SH-SY5Y (cell line): ENCODE data around the gene CST4.

Source experiments
- GATA2 ChIP-seq: IDR thresholded peaks from 2 replicates; pipeline ENCODE4 v1.6.1; 2011; ENCODE audit warnings: mild to moderate bottlenecking, low read depth, low read length
- GATA3 ChIP-seq: IDR thresholded peaks from 2 replicates; pipeline ENCODE4 v1.6.1; 2011; ENCODE audit warnings: low read depth, mild to moderate bottlenecking, low read length, moderate library complexity

DNA sequence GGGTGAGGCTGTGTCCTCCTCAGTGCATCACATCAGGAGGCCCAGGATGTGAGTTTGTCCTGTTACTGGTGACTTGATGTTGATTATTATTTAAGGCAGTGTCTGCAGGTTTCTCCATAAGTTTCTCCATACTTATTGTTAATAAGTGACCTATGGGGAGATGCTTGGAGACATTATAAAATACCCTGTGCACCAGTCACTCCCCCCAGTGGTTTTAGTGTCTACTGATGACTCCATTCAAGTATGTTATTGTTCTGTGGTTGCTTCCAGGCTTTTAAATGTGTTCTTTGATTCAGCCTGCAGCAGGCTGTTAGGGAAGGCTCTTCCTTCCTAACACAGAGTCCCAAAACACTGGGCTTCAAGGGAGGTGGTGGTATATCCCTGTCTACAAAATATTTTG, 36.5 kb downstream of the CST4 start:
- TF ChIP-seq GATA3: no peak
- no peak for TF ChIP-seq GATA2
